ENCODE results near the gene KIF1A. TPM values are rescaled to one million over a fixed set of nuclear protein-coding genes. Genes with fewer than 3 reads are reported as not detected.

KIF1A gene
- total RNA-seq, 1 experiment from 2014 or later: not detected

- Histone ChIP-seq H3K9me3 (ENCODE audit: low read length) (no peaks in the 10 kb centered on the region), H3F3A (ENCODE audit: low read length, unreplicated experiment) (no peaks in the 10 kb centered on the region), H3K4me2 (ENCODE audit: low read length) (no peak overlapping the region), H2AFZ (ENCODE audit: low read length) (no peak overlapping the region), H3K27me3 (ENCODE audit: low read length) (peaks cover 16% of the 10 kb centered on the region; the same call in 1 of the 2 replicates), H3K4me1 (ENCODE audit: insufficient read depth, low read length) (no peaks in the 10 kb centered on the region), H4K20me1 (ENCODE audit: low read length) (no peaks in the 10 kb centered on the region), H3K36me3 (ENCODE audit: low read depth, low read length) (no peaks in the 10 kb centered on the region), H3K9me2 (replicated peaks; ENCODE audit: low read length) (no peaks in the 10 kb centered on the region), H3K27ac (ENCODE audit: low read length) (no peak overlapping the region), H3K4me3 (ENCODE audit: low read length) (no peak overlapping the region), H3K79me2 (ENCODE audit: low read length) (no peaks in the 10 kb centered on the region), H3K9ac (ENCODE audit: low read length) (no peak overlapping the region)
- ChIA-PET CTCF (interaction anchor here (1.5 kb wide), 1 partner anchor 30 kb away, joined by 13 read pairs; no protein-coding TSS in a partner anchor), POLR2A (ENCODE audit: unreplicated experiment) (no interaction called here)
- BruUV-seq (replicated peaks): no TSS peak
- intact Hi-C loops (cut with micrococcal nuclease): loop anchor here (1.0 kb wide), 1 partner anchor 30 kb away; no protein-coding TSS in a partner anchor
- TF ChIP-seq EZH2 (IDR thresholded peaks at IDR 0.05; ENCODE audit: low read length, unreplicated experiment) (no peak), CTCF (conservative IDR thresholded peaks at IDR 0.05; ENCODE audit: low read depth, low read length) (peak; percentile 53)
- peak; percentile 44 for DNase-seq
- ATAC-seq: no peak
Observed at GRCh38 chr2:240810199-240810598, 9.8 kb downstream of the KIF1A start.

- TF ChIP-seq EZH2phosphoT487 (IDR thresholded peaks at IDR 0.05; ENCODE audit: borderline replicate concordance, low read length) (no peak), CTCF (conservative IDR thresholded peaks at IDR 0.05; ENCODE audit: low read depth, low read length) (no peak), EZH2 (IDR thresholded peaks at IDR 0.05; ENCODE audit: low read length, unreplicated experiment) (no peak)
Observed at GRCh38 chr2:240809276-240809675, 10.7 kb downstream of the KIF1A start.

GRCh38 chr2:240806459-240806858 lies 13.6 kb downstream of the KIF1A start:
- H3K4me1 ChIP-seq (ENCODE audit: insufficient read depth, low read length): no peaks in the 10 kb centered on the region
- ChIA-PET POLR2A (ENCODE audit: unreplicated experiment) (no interaction called here), CTCF (no interaction called here)
- no peak overlapping the region for H3K4me2 ChIP-seq (ENCODE audit: low read length)
- no peaks in the 10 kb centered on the region for H3F3A ChIP-seq (ENCODE audit: low read length, unreplicated experiment)
- DNase-seq (no peak), ATAC-seq (no peak)
- no peaks in the 10 kb centered on the region for H4K20me1 ChIP-seq (ENCODE audit: low read length)
- H3K27ac ChIP-seq (ENCODE audit: low read length): no peak overlapping the region
- H3K27me3 ChIP-seq (ENCODE audit: low read length): peaks cover 47% of the 10 kb centered on the region
- no peak overlapping the region for H2AFZ ChIP-seq (ENCODE audit: low read length)
- H3K4me3 ChIP-seq (ENCODE audit: low read length): no peak overlapping the region
- no peak overlapping the region for H3K9ac ChIP-seq (ENCODE audit: low read length)
- H3K9me2 ChIP-seq (replicated peaks; ENCODE audit: low read length): no peaks in the 10 kb centered on the region
- no TSS peak for BruUV-seq (replicated peaks)
- intact Hi-C loops (cut with micrococcal nuclease): no loop called here
- TF ChIP-seq EZH2phosphoT487 (IDR thresholded peaks at IDR 0.05; ENCODE audit: borderline replicate concordance, low read length): no peak
- TF ChIP-seq CTCF (conservative IDR thresholded peaks at IDR 0.05; ENCODE audit: low read depth, low read length): no peak
- TF ChIP-seq EZH2 (IDR thresholded peaks at IDR 0.05; ENCODE audit: low read length, unreplicated experiment): no peak
- H3K79me2 ChIP-seq (ENCODE audit: low read length): no peaks in the 10 kb centered on the region
- no peaks in the 10 kb centered on the region for H3K36me3 ChIP-seq (ENCODE audit: low read depth, low read length)
- H3K9me3 ChIP-seq (ENCODE audit: low read length): no peaks in the 10 kb centered on the region

More at GRCh38 chr2:240809276-240809675, 10.7 kb downstream of the KIF1A start:
- BruUV-seq (replicated peaks): no TSS peak
- Histone ChIP-seq H3K27me3 (ENCODE audit: low read length) (peaks cover 21% of the 10 kb centered on the region), H3F3A (ENCODE audit: low read length, unreplicated experiment) (no peaks in the 10 kb centered on the region), H3K27ac (ENCODE audit: low read length) (no peak overlapping the region), H3K9me2 (replicated peaks; ENCODE audit: low read length) (no peaks in the 10 kb centered on the region), H4K20me1 (ENCODE audit: low read length) (no peaks in the 10 kb centered on the region), H3K4me1 (ENCODE audit: insufficient read depth, low read length) (no peaks in the 10 kb centered on the region), H3K79me2 (ENCODE audit: low read length) (no peaks in the 10 kb centered on the region), H2AFZ (ENCODE audit: low read length) (no peak overlapping the region), H3K36me3 (ENCODE audit: low read depth, low read length) (no peaks in the 10 kb centered on the region), H3K4me2 (ENCODE audit: low read length) (no peak overlapping the region), H3K9ac (ENCODE audit: low read length) (no peak overlapping the region), H3K9me3 (ENCODE audit: low read length) (no peaks in the 10 kb centered on the region), H3K4me3 (ENCODE audit: low read length) (no peak overlapping the region)
- intact Hi-C loops (cut with micrococcal nuclease): no loop called here
- ChIA-PET CTCF (no interaction called here), POLR2A (ENCODE audit: unreplicated experiment) (no interaction called here)
- ATAC-seq (no peak), DNase-seq (no peak)
